Umbilical cord (tissue), 2 donors: ENCODE data around the gene DDX1. TPM values are rescaled to one million over a fixed set of nuclear protein-coding genes. Genes with fewer than 3 reads are reported as not detected.

ENCODE experiments used
- DNase-seq: peaks from one replicate; pipeline ENCODE4 v3.0.0-alpha.2; 2015; ENCODE audit warnings: low spot score
- total RNA-seq: library from RNA; depleted of rRNA; stranded (reverse); fragments of >200 nt; gene quantifications from one replicate; pipeline ENCODE4 v1.2.3, GENCODE V29; 2014; ENCODE audit warnings: low replicate concordance; ENCODE audit not compliant: insufficient read depth

The DDX1 gene
- total RNA-seq, 1 donor from 2014 or later = 90.3 TPM

DNA sequence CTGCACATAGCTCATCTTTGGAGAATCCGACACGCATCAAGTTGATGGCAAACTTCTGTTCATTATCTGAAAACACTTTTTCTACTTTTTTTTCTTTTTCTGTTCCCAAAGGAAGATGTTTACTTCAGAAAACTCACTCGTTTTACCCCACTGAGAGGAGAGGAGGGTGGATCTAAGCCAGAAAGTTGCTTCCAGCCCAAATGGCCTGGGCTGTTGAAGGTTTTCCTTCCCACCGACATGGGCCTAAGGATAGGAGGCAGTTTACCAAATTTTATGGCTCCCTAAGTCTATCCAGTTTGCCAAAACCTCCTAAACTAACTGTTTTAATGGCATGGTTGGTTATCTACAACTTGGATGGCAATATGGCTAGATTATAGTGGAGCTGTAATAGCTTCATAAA, 70.4 kb downstream of the DDX1 start:
- no peak for DNase-seq

DNA sequence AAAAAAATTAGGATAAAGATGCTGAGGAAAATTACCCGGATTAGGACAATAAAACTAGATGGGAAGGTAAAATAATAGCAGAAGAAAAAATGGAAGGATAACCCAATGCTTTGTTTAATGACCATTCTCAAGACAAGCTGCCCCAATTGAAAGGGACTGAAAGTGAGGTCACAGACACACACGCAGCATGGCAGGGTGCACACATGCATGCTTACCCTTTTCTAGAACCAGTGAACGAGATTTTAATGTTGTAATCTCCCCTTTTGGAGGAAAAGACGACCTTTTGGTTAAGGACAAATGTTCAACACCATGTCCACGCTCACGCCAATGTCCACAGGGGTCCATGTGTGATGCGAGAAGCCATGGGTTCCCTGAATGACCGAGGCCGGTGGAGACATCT, 70.9 kb downstream of the DDX1 start:
- no peak for DNase-seq

GRCh38 chr2:15663802-15664201, 72.1 kb downstream of the DDX1 start:
- DNase-seq = no peak

DNA sequence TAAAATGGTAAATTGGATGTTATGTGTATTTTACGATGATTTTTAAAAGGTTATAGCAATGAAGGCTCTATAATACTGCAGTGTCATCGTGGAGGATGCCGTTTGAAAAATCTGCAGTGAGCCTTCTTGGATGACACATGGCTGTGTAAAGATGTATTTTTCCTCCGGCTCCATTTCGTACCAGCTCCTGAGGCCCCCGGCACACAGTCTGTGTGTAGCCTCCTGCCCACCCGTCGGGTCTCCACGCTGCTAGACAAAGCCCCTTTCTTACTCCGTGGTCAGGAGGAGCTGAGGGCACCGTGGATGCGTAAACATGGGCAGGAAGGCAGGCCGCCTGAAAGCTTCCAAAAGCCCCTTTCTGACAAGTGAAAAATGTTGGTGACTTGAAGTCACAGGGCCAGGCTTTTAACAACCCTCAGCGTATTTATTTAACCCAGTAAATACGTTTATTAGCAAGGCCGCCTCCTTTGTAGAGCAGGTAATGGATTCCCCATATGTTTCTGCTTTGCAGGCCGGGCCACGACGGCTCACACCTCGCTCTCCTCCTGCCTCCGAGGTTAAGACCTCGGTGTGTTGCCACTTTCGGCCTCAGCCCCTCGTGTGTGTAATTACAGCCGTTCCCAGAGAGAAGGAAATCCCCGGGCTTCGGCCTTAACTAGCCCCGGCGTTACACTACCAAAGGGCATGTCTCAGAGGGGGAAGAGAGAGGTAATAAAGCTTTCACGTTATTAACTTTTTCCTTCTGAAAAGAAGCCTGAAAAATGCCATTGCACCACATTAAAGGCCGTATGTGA, 72.8 kb downstream of the DDX1 start:
- DNase-seq = no peak

DNA sequence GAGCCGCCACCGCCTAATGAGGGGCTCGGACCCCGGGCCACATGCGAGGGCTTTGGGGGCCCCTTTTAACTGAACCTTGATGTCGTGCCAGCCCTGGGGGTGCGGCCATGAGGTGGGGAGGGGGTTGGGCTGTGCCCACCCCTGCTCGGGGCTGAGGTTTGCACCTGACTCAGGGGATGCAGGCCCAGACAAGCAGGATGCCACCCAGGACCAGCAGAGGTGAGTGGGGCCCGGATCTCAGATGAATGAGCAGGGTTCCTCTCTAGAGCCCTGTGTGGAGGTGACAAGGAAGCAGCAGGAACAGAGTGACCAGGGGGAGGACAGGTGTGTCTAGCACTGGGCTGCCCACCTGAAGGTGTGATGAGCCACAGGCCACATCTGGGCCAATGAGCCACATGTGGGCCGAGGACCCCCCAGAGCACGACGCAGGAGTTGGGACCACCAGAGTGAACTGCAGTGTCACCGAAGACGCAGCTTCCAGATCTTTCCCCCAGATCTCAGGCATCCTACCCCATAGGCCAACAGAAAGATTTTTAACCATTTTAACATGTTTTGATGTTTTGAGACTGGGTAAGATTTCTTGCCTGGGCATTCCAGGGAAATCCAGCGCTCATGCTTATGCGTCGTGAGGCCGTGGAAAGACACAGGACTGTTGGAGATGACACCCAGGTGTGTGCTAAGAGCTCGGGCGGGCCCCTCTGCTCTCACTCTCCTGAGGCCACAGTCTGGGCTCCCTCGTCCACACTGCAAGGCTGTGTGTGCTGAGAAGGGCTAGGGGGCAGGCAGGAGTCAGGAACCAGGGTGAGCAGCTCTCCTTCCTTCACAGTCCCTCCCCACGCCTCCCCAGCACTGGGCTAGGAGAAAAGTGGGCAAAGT, 73.6 kb downstream of the DDX1 start:
- no peak for DNase-seq

GRCh38 chr2:15665943-15666460, 74.3 kb downstream of the DDX1 start:
- DNase-seq = no peak

DNA sequence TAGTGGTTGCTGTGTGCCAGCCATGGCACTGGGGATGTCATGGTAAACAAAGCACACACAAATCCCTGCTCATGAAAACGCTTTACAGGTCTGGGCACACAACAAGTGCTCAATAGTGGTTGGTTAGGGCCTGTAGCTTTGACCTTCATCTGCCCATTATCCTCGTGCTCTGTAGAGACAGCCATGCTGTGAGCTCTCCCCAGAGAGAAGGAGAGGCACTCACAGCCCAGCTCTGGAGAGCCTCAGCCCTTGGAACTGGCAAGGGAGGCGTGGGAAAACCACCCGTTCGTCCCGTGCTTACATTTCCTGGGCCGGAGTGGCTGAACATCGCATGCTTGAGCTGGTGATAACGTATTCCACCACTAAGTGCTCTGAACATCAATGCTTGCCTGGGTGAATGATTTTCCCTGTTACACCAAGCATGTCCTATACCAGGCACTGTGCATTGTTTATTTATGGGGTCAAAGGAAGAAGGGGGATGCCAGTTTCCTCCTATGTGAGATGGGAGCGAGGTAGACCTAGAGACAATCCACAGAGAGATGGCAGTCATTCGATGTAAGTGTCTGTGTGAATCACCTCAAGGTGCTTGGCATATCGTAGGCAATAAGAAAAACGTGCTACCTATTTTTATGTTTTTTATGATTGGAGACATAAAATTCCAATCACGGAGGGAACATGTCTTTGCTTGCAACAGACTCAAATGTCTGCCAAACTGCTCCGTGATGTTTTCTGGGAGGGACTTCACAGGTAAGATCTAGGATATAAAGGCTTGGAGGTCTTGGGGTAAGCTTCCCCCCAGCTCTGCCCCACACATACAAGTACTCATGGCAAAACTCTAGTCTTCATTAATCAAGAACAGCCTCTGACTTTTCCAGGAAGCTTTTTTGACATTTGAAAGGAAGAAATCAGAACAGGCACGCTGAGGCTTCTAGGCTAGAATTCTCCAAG, 75.5 kb downstream of the DDX1 start:
- DNase-seq = peak; percentile 18

DNA sequence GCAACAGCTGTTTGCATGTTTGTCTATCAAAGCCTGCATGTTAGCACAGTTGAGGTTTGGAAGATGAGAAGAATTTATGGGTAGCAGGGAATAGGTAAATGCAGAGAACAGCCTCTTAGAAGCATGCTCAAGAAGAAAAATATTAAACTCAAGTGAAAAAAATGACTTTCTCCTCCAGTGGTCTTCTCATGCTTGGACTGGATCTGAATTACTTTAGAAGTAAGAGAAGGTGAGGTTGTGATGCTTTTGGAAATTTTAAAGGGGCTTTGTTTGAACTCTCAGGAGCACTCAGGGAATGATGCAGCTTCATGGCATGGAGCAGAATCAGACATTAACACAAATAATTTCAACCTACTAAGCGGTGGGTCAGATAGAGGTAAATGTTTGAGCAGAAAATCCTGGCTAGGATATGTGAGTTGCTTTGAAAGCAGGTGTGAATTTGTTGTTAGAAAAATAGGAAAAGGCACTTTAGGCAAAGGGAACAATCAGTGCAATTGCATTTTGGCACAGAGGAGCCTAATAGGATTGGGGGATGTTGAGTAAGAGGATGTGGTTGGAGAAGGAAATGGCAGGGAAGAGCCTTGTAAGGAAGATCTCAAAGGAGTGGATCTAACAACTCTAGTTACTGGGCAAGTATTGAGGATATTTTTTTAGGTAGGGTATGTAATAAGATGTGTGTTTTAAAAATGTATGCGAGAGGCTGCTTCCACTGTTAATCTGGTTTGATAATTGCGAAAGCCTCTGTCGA, 76.3 kb downstream of the DDX1 start:
- DNase-seq = no peak

GRCh38 chr2:15668611-15669305, 77.1 kb downstream of the DDX1 start:
- peak; percentile 33 for DNase-seq

DNA sequence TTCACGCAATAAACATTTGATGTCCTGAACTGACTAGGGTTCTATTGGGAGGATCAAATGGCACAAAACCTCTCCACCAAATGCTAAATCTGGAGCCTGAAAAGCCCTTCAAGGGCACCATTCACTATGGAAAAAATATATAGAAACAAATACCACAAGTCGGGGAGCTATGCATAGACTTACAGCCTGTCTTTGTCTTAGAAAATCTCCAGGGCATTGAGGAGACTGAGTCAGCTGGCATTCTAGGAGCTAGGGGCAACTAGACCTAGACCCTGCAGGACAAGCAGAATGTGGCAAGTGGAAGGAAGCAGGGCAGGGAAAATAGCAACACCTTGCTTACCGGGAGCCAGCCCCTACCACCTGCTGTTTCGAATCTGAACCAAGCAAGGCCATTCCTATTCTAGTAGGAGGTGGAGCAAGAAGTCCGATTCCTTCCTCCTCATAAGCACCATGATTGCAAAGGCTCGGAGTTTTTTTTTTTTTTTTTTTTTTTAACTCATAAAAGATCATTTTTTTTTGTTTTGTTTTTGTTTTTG, 77.8 kb downstream of the DDX1 start:
- DNase-seq = no peak

DNA sequence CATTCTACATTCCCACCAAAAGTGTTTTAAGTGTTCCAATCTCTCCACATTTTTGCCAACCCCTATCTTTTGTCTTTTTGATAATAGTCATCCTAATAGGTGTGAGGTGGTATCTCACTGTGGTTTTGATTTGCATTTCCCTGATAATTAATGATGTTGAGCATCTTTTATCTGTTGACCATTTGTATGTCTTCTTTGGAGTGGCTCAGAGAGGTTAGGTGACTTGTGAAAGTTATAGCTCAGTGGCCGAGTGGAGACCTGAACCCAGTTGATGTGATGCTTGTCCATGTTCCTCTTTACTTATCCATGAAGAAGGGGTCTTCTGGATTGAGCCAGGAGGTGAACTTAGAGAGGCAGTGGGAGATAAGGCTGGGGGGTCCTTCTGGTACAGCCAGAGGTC, 78.8 kb downstream of the DDX1 start:
- no peak for DNase-seq

- no peak for DNase-seq
Measured at GRCh38 chr2:15670981-15671380, 79.3 kb downstream of the DDX1 start.

DNA sequence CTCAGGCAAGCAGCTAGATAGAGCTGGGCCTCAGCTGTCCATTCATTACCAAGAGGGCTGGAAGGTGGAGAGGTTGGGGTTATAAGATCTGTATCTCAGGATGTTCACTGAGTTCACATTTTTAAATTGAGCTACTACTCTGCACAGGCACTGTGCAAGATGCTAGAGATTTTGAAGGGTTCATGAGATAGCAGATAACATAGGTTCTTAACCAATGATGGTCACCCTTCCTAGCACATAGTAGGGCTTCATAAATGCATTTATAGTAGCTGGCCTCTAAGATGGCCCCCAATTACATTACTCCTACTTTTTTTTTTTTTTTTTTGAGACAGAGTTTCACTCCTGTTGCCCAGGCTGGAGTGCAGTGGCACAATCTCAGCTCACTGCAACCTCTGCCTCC, 79.7 kb downstream of the DDX1 start:
- no peak for DNase-seq

GRCh38 chr2:15671842-15672815, 80.5 kb downstream of the DDX1 start:
- DNase-seq = no peak

DNA sequence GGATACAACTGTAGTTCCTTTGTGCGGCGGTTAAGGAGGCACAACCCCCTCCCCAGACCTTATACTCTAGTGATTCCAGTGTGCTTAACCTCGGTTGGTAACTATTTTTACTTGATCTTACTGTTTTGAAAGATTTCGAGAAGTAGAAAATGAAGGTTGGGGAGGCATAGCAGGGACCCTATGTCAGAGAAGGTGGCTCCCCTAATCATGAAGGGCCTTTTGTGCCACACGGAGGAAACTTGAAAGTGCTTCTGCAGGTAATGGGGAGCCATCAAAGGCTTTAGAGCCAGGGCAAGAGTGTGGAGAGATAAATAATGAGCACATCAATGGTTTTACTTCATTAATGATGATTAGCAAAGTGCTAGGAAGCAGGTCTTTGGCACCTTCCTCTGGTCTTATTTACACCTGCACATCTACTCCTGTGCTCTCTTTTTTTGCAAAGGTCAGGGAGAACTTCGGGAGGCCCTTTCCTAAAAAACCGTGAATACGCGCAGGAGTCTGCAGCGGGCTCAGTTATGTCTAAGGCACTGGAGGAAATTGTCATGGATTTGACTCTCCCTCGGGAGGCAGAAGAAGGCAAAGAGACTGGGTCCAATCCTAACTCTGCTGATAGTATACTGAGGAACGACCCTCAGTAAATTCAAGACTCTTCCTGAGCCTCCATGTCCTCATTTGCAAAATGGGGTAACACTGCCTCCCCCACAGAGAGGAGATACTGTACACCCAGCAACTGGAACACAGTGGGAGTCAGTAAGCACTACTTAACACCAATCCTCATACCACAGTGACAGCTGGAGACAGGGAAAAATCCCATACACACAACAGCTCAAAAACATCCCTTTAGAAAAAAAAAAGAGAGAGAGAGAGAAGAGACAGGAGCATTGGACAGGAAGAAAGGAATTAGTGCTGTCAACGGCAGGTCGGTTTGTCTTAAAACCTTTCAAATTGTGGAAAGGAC, 81.6 kb downstream of the DDX1 start:
- no peak for DNase-seq

DNA sequence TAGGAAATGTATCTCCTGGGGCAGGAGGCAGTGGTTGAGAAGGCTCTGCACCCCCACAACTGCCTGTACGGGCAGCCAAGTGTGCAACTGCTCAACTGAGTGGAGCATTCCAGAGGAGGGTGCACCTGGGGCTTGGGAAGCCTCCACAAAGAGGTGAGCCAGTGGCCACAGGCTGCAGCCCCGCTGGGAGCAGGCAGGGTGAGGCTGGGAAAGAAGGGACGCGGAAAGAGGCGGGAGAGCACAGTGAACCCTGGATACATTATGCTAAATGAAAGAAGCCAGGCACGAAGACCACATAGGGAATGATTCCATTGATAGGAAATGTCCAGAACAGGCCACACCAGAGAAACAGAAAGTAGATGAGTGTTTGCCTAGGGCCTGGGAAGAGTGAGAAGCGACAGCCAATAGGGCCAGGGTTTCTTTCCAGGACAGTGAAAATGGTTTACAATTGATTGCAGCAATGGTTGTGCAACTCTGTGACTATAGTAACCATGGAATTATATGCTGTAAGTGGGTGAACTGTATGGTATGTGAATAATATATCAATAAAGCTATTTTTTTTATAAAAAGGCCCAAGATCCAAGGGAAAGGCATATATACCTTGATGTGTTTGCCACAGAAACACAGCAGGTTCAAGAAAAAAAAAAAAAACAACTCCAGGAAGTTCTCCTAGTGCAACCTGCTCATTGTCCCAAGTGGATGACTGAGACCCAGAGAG, 82.4 kb downstream of the DDX1 start:
- DNase-seq = no peak
